ENCODE measurements around the gene CNTNAP2.

- no peak for TF ChIP-seq EZH2 (IDR thresholded peaks at IDR 0.05; ENCODE audit: insufficient read depth, poor library complexity, severe bottlenecking)
- no peak for TF ChIP-seq EZH2phosphoT487 (IDR thresholded peaks at IDR 0.05; ENCODE audit: insufficient read depth, low read depth)
Measured at GRCh38 chr7:146619641-146620040, 503.0 kb downstream of the CNTNAP2 start.

All from GM23248 (cell line).